GM12878 (cell line): Measurements from ENCODE around the gene HEMK1. TPM values are rescaled to one million over a fixed set of nuclear protein-coding genes. Genes with fewer than 3 reads are reported as not detected.

Experiments used
- ATAC-seq: fragments of 200-7000 bp; cut with Tn5 transposase; 3 replicates; pipeline ENCODE4 v1.9.1; 2020; ENCODE audit warnings: mild to moderate bottlenecking, moderate library complexity
- BruUV-seq: library from RNA; stranded (reverse); fragments of 400-500 nt; replicated peaks from 2 replicates; lab custom pipeline; 2021; lab: Mats Ljungman, UMichigan
- CTCF ChIA-PET: fragments of 300-600 bp; sonication (Branson Sonifier 250); formaldehyde crosslinking; extraction: SDS; loops from one replicate; lab custom pipeline; 2021; ENCODE audit warnings: inconsistent platforms; lab: Yijun Ruan, JAX
- POLR2A ChIA-PET: fragments of 350-600 bp; formaldehyde crosslinking; extraction: SDS; loops from one replicate; lab custom pipeline; 2021; ENCODE audit warnings: inconsistent platforms; lab: Charles Lee
- RAD21 ChIA-PET: fragments of 300-600 bp; sonication (Branson Sonifier 250); formaldehyde crosslinking; loops from one replicate; lab custom pipeline; 2023; ENCODE audit warnings: antibody characterized with exemption; ENCODE audit not compliant: unreplicated experiment; lab: Charles Lee
- SMC1A ChIA-PET: fragments of 300-600 bp; sonication (Branson Sonifier 250); formaldehyde crosslinking; loops from one replicate; lab custom pipeline; 2023; ENCODE audit not compliant: unreplicated experiment, uncharacterized antibody; lab: Charles Lee
- DNase-seq: peaks from one replicate; pipeline ENCODE4 v3.0.0-alpha.2; 2011; ENCODE audit warnings: low read depth, low spot score
- FAIRE-seq: peaks from 3 replicates; lab custom pipeline; 2011; peaks lifted over from hg19 to GRCh38; lab: Jason Lieb, UNC
- H2AFZ ChIP-seq: 2 replicates; pipeline ENCODE4 v1.6.0; 2011; ENCODE audit warnings: low read depth, low read length, control low read depth; ENCODE audit not compliant: control insufficient read depth
- H3K27ac ChIP-seq: 2 replicates; pipeline ENCODE4 v1.5.1; 2011; ENCODE audit warnings: control low read depth; ENCODE audit not compliant: control insufficient read depth, insufficient read depth
- H3K27me3 ChIP-seq, 2 experiments: replicated peaks in 1 of 2; 2 replicates each; pipeline versions ENCODE4 v1.6.0 to v1.6.1; 2011; ENCODE audit warnings: low read length in 1 of 2; ENCODE audit not compliant: control insufficient read depth in 2 of 2, insufficient read depth in 2 of 2
- H3K36me3 ChIP-seq, 2 experiments: 2 replicates each; pipeline ENCODE4 v1.5.1; 2011; ENCODE audit warnings: low read length in 1 of 2; ENCODE audit not compliant: control insufficient read depth in 2 of 2, insufficient read depth in 2 of 2
- H3K4me1 ChIP-seq: 2 replicates; pipeline ENCODE4 v1.6.1; 2011; ENCODE audit warnings: mild to moderate bottlenecking, low read length, moderate library complexity, mixed read lengths; ENCODE audit not compliant: control insufficient read depth, insufficient read depth
- H3K4me2 ChIP-seq: 2 replicates; pipeline ENCODE4 v1.6.0; 2011; ENCODE audit warnings: control low read depth; ENCODE audit not compliant: control insufficient read depth, insufficient read depth
- H3K4me3 ChIP-seq: fragments of 200-600 bp; sonication (generic); 2 replicates; pipeline ENCODE4 v1.5.1; 2016
- H3K79me2 ChIP-seq: 2 replicates; pipeline ENCODE4 v1.6.0; 2011; ENCODE audit warnings: low read length; ENCODE audit not compliant: control insufficient read depth, insufficient read depth
- H3K9ac ChIP-seq: 2 replicates; pipeline ENCODE4 v1.8.0; 2011; ENCODE audit warnings: low read length, control low read depth, mixed read lengths; ENCODE audit not compliant: control insufficient read depth, insufficient read depth
- H3K9me3 ChIP-seq: replicated peaks from 3 replicates; pipeline ENCODE4 v1.5.1; 2011; ENCODE audit warnings: mild to moderate bottlenecking, low read length; ENCODE audit not compliant: control insufficient read depth, insufficient read depth
- H4K20me1 ChIP-seq: 2 replicates; pipeline ENCODE4 v1.6.0; 2011; ENCODE audit not compliant: control insufficient read depth, insufficient read depth
- CREB1 ChIP-seq: IDR thresholded peaks from 2 replicates; pipeline ENCODE4 v1.6.1; 2012; ENCODE audit warnings: low read depth, mild to moderate bottlenecking, inconsistent platforms
- DPF2 ChIP-seq: fragments of 450-650 bp; IDR thresholded peaks from 2 replicates; pipeline ENCODE4 v1.6.1; 2017; ENCODE audit warnings: mild to moderate bottlenecking
- FOXK2 ChIP-seq: fragments of 450-650 bp; IDR thresholded peaks from 2 replicates; pipeline ENCODE4 v1.6.1; 2017; ENCODE audit warnings: mild to moderate bottlenecking, moderate library complexity
- HDGF ChIP-seq: fragments of 450-650 bp; IDR thresholded peaks from 2 replicates; pipeline ENCODE4 v1.6.1; 2016; ENCODE audit warnings: antibody characterized with exemption
- KAT2A ChIP-seq: conservative IDR thresholded peaks from 2 replicates; pipeline ENCODE4 v1.6.1; 2011; ENCODE audit warnings: low read depth, low read length; ENCODE audit not compliant: control insufficient read depth
- MLLT1 ChIP-seq: fragments of 450-650 bp; IDR thresholded peaks from 2 replicates; pipeline ENCODE4 v1.6.1; 2016; ENCODE audit warnings: mild to moderate bottlenecking
- NFIC ChIP-seq: IDR thresholded peaks from 2 replicates; pipeline ENCODE4 v1.6.1; 2012; ENCODE audit warnings: low read depth, mild to moderate bottlenecking, inconsistent platforms, low read length, moderate library complexity
- NR2C1 ChIP-seq: fragments of 450-650 bp; IDR thresholded peaks from 2 replicates; pipeline ENCODE4 v1.6.1; 2017; ENCODE audit warnings: antibody characterized with exemption, mild to moderate bottlenecking, moderate library complexity
- NR2C2 ChIP-seq: IDR thresholded peaks from 2 replicates; pipeline ENCODE4 v1.6.1; 2011; ENCODE audit warnings: borderline replicate concordance, low read depth; ENCODE audit not compliant: control insufficient read depth, insufficient read length
- PAX8 ChIP-seq: fragments of 450-650 bp; IDR thresholded peaks from 2 replicates; pipeline ENCODE4 v1.6.1; 2017; ENCODE audit warnings: mild to moderate bottlenecking, moderate library complexity
- RAD21 ChIP-seq: IDR thresholded peaks from 2 replicates; pipeline ENCODE4 v1.6.1; 2011; ENCODE audit warnings: mild to moderate bottlenecking, low read depth, low read length, moderate library complexity; ENCODE audit not compliant: insufficient read depth
- RFX5 ChIP-seq: IDR thresholded peaks from 2 replicates; pipeline ENCODE4 v1.6.1; 2011; ENCODE audit warnings: low read depth, low read length, improper control_type of control experiment
- SIX5 ChIP-seq: IDR thresholded peaks from 2 replicates; pipeline ENCODE4 v1.6.1; 2011; ENCODE audit warnings: mild to moderate bottlenecking, low read depth, low read length, moderate library complexity; ENCODE audit not compliant: severe bottlenecking
- SMAD1 ChIP-seq: fragments of 450-650 bp; IDR thresholded peaks from 2 replicates; pipeline ENCODE4 v1.6.1; 2018; ENCODE audit warnings: mild to moderate bottlenecking, low read depth; ENCODE audit not compliant: partially characterized antibody
- TCF12 ChIP-seq: IDR thresholded peaks from 2 replicates; pipeline ENCODE4 v1.6.1; 2011; ENCODE audit warnings: low read depth, mild to moderate bottlenecking, low read length
- ZNF384 ChIP-seq: IDR thresholded peaks from 2 replicates; pipeline ENCODE4 v1.6.1; 2012; ENCODE audit warnings: low read depth, mild to moderate bottlenecking, low read length, improper control_type of control experiment, borderline replicate concordance
- WGBS: methylation state at CpG from one replicate; pipeline ENCODE4 v1.1.6; 2016; ENCODE audit warnings: low lambda C conversion rate; ENCODE audit not compliant: insufficient replicate concordance, insufficient coverage; ENCODE audit errors: missing lambda C conversion rate; 5-methylcytosine and 5-hydroxymethylcytosine counted together
- in situ Hi-C: fragments of 300-500 bp; cut with MboI; formaldehyde crosslinking; loops from 9 replicates; pipeline ENCODE4 v1.14.3; 2018; ENCODE audit warnings: mixed read lengths
- intact Hi-C: fragments of 100-400 bp; cut with micrococcal nuclease; formaldehyde crosslinking; loops from one replicate; pipeline ENCODE4 v1.14.2; 2022; ENCODE audit not compliant: unreplicated experiment
- polyA plus RNA-seq, 11 experiments: library from polyadenylated mRNA; depleted of rRNA in 4 of 11; unstranded in 6 of 11; stranded (reverse) in 5 of 11; fragments of >200 nt; fragmentation: Nextera tagmentation in 4 of 11; fragmentation: Illumina TruSeq in 1 of 11; extraction: Ambion mirVana in 4 of 11; extraction: Trizol in 1 of 11; gene quantifications; 1 replicate in 1 of 11; 2 replicates in 10 of 11; pipeline versions ENCODE4 v1.2.1 to v1.2.3, GENCODE V29; 2011 to 2016; ENCODE audit warnings: inconsistent platforms in 2 of 11, missing spikeins in 2 of 11, low read depth in 1 of 11
- total RNA-seq, 4 experiments: library from RNA; depleted of rRNA in 3 of 4; stranded (reverse); fragments of >200 nt in 3 of 4; fragmentation: Illumina TruSeq in 1 of 4; extraction: Trizol in 1 of 4; gene quantifications; 2 replicates each; pipeline versions ENCODE4 v1.2.1 to v1.2.3, GENCODE V29; 2013 to 2021

The HEMK1 gene
- total and polyA plus RNA-seq, 10 of the 15 experiments (the other 5 are each of a cell fraction or from before 2014, with no cell fraction given) = 2.8 to 19.0 (median 12.0) TPM

- no peak for TF ChIP-seq TCF12
- TF ChIP-seq, all 136 proteins: peak for 0
Observed at GRCh38 chr3:50557106-50557505, 12.2 kb upstream of the HEMK1 start (continued).

- WGBS = 44% methylated on average over 7 of the region's 7 CpGs
- Histone ChIP-seq H3K79me2 (no peaks in the 10 kb centered on the region), H3K4me1 (no peaks in the 10 kb centered on the region), H3K36me3 (no peaks in the 10 kb centered on the region), H3K9me3 (no peaks in the 10 kb centered on the region), H3K4me3 (no peak overlapping the region), H3K9ac (no peak overlapping the region), H3K27ac (no peak overlapping the region)
- ChIA-PET POLR2A (no interaction called here), SMC1A (no interaction called here), CTCF (interaction anchor here (1.2 to 2.1 kb wide), 2 partner anchors 16 to 58 kb away, joined by 3 to 7 read pairs; no protein-coding TSS in a partner anchor)
- FAIRE-seq (no peak), ATAC-seq (no peak), DNase-seq (no peak)
- in situ Hi-C loops (no loop called here), intact Hi-C loops (no loop called here)
- BruUV-seq = no TSS peak
- no peak for TF ChIP-seq NR2C1
- no peak for TF ChIP-seq KAT2A
- TF ChIP-seq NR2C2 = no peak
- no peak for TF ChIP-seq SMAD1
- no peak for TF ChIP-seq ZNF384
- no peak for TF ChIP-seq NFIC
- TF ChIP-seq FOXK2 = no peak
- TF ChIP-seq PAX8 = no peak
- no peak for TF ChIP-seq RFX5
- no peak for TF ChIP-seq MLLT1
- no peak for TF ChIP-seq DPF2
- TF ChIP-seq SIX5 = no peak
- no peak for TF ChIP-seq CREB1
- TF ChIP-seq RAD21 = no peak
- TF ChIP-seq HDGF = no peak
- TF ChIP-seq, all 136 proteins: peak for 0
- peaks cover 0 to 2% of the 10 kb centered on the region in 2 experiments; a peak in 1 of 4 replicates for H3K27me3 ChIP-seq
- RAD21 ChIA-PET = interaction anchor here (0.6 kb wide), 1 partner anchor 36 kb away, joined by 4 read pairs; no protein-coding TSS in a partner anchor
- H4K20me1 ChIP-seq = no peaks in the 10 kb centered on the region
- H3K4me2 ChIP-seq = no peak overlapping the region
- no peak overlapping the region for H2AFZ ChIP-seq
Observed at GRCh38 chr3:50557915-50558314, 11.4 kb upstream of the HEMK1 start.
